GM21447 (cell line): ENCODE data around the gene CNOT3.
A peak's percentile ranks its signal among the peaks of the same experiment; 100 is the strongest.

ENCODE experiments used
- ATAC-seq: cut with Tn5 transposase; IDR thresholded peaks from one replicate; pipeline ENCODE4 v1.9.1; 2021; ENCODE audit not compliant: unreplicated experiment

The CNOT3 gene

DNA sequence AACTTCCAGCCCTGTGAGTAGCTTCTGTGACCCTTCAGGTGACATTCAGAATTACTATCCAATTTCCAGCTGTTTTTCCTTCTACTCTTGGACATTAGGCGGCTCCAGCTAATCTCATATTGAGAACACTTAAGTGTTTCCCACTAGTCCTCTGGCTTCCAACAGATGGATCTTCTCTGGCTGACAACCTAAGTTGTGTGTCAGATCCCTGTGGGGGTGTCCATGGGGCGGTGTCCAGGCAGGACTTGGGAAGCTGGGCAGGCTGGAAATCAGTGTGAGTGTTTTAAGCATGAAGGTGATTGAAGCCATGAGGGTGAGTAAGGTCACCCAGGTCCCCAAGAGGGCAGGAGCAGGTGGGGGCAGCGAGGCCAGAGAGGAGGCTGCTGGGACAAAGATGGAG is 10.1 kb downstream of the CNOT3 start:
- ATAC-seq, result no peak

- no peak for ATAC-seq
Observed at GRCh38 chr19:54148158-54148557, 10.6 kb downstream of the CNOT3 start.

- no peak for ATAC-seq
Observed at GRCh38 chr19:54149021-54149812, 11.7 kb downstream of the CNOT3 start.

DNA sequence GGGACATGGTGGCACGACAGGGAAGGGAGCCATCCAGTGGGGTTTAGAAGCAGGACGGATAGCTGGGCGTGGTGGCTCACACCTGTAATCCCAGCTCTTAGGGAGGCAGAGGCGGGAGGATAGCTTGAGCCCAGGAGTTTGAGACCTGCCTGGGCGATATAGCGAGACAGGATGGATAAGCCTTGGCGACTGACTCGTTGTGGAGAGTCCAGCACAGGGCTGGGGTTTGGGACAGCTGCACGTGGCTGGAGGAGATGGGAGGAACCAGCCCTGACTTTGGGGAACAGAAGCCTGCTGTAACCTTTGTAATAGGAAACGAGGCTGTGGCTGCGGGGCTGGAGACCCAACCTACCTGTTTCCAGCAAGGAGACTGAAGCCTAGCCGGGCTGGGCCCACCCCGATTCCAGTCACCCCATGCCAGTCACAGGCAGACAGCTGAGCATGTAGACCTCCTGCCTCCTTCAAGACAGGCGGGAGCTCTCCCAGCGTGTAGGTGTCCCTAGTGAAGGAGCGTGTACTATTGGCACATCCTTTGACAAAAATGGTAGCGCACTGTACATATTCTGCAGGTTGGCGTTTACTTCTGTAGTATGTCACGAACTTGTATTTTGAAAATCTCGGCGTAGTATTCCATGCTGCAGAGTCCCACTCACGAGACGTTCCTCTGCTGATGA is 13.9 kb downstream of the CNOT3 start:
- ATAC-seq, result no peak

DNA sequence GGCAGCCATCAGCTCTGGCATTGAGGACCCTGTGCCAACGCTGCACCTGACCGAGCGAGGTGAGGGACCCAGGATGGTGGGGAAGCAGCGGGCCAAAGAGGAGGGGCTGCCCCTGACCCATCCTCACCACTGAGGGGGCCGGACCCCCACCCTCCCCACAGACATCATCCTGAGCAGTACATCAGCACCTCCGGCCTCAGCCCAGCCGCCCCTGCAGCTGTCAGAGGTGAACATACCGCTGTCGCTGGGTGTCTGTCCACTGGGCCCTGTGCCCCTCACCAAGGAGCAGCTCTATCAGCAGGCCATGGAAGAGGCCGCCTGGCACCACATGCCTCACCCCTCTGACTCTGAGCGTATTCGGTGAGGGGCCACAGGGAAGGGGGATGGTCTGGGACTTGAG is 14.7 kb downstream of the CNOT3 start:
- no peak for ATAC-seq

GRCh38 chr19:54152878-54153524 is 15.4 kb downstream of the CNOT3 start:
- no peak for ATAC-seq

DNA sequence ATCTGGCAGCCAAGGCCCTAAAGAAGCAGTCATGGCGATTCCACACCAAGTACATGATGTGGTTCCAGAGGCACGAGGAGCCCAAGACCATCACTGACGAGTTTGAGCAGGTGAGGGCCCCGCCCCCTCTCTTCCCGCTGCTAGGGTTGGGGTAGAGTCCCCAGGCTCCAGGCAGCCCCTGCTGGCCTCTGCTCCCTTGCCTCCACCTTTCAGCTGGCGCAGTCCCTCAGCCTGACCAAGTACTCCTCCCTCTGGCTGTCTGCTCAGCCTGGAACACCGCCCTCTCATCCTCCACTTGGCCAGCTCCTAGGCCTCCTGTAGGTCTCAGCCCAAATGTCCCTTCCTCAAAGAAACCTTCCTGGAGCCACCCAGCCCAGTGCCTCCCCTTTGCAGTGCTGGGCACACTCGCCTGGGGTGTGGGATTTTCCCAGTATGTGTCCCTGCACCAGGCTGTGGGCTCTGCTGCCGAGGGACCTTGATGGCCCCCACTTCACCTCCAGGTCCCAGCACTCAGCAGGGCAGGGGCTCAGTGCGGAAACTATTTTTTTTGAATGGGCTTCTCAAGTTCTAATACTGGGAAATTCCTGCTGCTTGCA is 16.3 kb downstream of the CNOT3 start:
- ATAC-seq, result no peak

DNA sequence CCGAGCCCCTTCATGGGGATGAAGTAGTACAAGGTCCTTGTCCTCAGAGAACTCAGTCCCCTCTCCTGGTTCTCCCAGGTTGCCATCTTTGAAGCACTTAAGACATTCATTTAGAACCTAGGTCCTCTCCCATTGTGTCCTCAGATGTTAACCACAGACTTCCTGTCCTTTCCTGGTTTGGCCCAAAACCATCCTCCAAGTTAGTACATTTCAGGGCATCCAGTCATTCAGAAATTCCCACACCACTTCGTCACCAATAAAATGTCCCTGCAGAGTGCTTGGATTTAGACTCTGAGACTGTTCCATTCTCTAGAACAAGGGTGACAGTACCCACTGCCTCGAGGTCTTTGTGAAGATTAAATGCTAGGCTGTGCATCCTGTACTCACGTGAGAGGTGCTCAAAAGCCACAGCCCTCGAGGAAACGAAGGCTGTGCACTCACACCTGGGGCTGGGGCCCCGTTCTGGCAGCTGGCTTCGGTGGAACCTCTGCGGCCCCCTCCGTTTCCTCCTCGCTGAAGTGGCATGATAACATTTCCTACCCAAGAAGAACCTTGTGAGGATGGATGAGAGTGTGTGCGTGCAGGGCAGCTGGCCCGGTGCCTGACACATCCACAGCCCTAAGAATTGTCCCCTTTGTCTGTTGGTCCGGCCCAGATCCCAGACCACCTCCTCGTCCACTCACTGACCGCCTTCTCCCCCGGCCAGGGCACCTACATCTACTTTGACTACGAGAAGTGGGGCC is 17.2 kb downstream of the CNOT3 start:
- no peak for ATAC-seq

DNA sequence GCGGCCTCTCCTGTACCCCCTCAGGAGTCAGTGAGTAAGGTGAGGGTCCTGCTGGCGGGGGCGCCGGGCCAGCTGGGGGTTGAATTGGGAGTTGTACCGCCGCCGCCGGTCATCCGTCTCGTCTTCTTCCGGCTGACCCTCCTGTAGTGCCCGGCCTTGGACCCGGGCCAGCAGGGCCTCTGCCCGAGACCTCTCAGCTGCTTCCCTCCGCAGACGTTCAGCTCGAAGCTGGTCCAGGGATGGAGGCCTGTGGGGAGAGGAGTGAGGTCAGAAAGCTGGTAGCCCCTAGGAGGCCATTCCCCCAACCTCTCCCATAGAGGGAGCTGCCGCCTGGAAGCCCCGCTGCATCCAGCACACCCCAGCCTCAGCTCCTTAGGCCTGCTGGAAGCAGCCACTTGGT is 18.1 kb downstream of the CNOT3 start:
- ATAC-seq, result no peak

- ATAC-seq, result no peak
Observed at GRCh38 chr19:54156490-54156889, 18.9 kb downstream of the CNOT3 start.

- no peak for ATAC-seq
Observed at GRCh38 chr19:54156953-54157352, 19.4 kb downstream of the CNOT3 start.

DNA sequence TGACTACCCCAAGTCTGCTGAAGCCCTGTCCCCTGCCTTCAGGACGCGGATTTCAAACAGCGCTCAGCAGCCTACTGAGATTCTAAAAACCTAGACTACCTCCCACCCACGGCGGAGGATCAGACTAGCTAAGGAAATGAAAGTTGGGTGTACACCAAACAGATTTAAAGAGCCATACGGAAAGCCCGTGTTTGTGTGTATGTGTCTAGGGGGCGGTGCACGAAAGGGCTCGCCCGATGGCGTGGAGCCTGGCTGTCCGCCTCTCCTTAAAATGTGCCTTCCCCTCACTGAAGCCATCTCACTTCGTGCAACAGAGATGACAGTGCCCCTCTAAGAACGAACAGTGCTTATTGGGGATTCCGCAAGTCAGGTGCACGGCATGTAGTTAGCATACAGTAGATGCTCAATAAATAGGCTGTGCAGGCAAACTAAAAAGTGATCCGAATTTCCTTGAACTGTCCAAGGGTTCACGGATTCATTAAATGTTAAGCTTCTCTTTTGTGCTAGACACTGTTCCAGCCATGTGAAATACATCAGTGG is 21.3 kb downstream of the CNOT3 start:
- ATAC-seq, result no peak

DNA sequence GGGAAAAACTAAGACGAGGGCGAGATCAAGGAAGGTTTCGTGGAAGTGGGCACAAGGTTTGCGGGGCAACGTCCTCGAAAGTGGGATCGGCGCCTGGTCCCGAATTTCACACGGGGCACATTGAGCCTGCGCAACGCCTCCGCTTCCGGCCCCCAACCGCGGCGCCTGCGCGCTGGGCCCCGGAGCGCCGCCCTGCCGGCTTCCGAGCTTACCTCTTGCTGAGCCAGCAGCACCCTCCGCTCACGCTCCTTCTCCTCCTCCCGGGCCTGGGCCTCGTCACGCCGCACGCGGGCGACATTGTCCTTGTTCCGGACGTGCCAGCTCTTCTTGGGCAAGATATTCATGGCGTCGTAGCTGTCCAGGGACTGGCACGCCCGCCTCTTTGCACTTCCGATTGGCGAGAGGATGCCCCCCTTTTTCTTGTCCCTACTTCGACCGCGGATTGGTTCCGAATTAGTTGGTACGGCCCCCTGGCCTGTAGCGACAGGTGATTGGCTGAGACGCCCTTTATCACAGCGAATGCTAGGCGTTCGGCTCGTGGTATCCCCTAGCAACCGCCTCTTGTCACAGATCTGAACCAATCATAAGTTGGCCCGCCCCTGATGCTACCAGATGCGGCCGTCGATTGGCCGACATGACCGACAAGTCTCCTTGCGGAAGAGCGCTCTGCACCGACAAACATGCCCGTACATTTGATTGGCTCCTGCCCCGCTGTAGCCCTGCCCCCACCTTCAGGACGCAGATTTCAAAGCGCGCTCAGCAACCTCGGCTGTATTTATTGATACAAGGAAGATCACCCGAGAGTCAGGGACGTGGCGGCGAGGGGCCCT is 22.0 kb downstream of the CNOT3 start, which contains the start of gene LENG1:
Gene LENG1 (minus strand): TSS at position 370 of the 830 bp plus-strand sequence. CDS start 26 bp downstream, at position 344.
- ATAC-seq, result peak; percentile 84

GRCh38 chr19:54160182-54160811 is 22.7 kb downstream of the CNOT3 start:
- ATAC-seq, result peak; percentile 3

GRCh38 chr19:54160854-54161253 is 23.3 kb downstream of the CNOT3 start:
- ATAC-seq, result no peak

DNA sequence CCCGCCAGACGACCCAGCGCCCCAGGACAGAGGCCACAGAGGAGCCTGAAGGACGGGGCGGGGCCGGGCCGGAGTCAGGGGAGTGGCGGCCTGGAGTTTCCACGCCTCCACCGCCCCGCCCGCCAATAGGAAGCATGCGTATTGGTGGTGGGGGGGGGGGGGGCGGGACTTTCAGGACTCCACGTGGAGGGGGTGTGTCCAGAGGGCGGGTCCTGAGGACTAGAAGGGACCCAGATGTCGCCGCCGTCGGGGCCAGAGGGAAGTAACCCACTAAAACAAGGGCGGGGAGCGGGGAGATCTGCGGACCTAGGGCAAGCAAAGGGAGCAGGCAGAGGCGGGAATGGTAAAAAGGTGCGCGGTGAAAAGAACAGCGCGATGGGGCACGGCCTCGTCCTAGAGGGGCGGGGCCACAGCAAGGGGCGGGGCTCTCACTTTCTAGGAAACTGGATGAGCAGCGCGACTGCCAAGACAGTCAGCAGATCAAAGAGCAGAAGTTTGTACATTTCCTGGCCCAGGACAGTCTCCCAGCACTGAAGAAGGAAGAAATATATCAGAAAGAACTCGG is 24.8 kb downstream of the CNOT3 start:
- no peak for ATAC-seq

DNA sequence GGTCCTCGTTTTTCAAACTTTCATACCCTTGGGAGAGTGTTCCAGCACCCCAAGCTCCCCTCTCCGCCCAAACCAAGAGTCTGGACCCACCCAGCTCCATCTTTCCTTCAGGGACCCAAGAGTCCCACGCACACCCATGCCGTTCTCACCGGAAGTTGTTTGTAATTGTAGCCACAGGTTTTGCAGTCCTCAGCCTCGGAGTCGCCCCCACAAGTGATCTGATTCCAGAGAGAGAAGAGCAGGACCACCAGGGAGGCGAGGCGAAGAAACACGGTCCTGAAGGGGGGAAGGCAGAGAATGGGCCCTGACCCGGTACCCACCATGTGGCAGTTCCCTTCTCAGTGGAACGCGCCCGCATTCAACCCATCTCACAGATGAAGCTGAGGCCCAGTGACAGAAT is 25.3 kb downstream of the CNOT3 start:
- ATAC-seq, result no peak

DNA sequence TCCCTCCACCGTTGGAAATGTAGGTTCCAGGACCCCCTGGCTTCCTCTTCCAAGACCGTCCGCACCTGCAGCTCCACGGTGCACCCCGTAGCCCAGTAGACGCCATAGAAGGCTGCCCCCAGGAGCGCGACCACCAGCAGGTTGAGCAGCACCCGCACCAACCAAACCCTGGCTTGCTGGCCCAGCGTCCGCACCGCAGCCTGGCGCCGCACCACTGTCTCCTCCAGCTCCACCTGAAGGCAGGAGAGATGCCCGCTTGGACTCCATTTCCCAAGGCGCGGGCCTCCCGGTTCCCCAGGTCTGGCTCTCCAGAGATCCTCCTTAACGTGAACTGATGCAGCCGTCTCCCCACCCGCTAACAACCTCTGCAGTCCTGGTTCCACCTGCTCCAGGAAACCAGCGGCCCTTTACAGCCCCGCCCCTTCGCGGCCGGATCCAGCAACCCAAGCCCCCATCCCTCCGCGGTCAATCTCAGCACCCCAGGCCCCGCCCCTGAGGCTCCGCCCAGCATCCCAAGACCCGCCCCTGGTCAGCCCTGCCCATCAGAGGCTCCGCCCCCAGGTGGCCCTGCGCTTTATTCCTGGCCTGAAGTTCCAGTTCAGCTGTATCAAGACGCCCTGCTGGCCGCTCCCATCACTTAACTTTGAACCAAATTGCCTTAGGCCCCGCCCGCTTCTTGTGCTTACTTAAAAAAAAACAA is 27.0 kb downstream of the CNOT3 start:
- ATAC-seq, result no peak
